HG02981 (cell line): ENCODE data around the gene ENDOU.

Experiments
- ATAC-seq: cut with Tn5 transposase; IDR thresholded peaks from one replicate; pipeline ENCODE4 v1.9.1; 2021; ENCODE audit warnings: mild to moderate bottlenecking, moderate library complexity; ENCODE audit not compliant: unreplicated experiment

ENDOU gene

GRCh38 chr12:47757840-47758583 lies 32.7 kb upstream of the ENDOU start:
- ATAC-seq, result no peak

GRCh38 chr12:47757364-47757839 lies 32.1 kb upstream of the ENDOU start:
- ATAC-seq, result no peak

- peak; percentile 60 for ATAC-seq
Measured at GRCh38 chr12:47755655-47756562, 30.6 kb upstream of the ENDOU start.

DNA sequence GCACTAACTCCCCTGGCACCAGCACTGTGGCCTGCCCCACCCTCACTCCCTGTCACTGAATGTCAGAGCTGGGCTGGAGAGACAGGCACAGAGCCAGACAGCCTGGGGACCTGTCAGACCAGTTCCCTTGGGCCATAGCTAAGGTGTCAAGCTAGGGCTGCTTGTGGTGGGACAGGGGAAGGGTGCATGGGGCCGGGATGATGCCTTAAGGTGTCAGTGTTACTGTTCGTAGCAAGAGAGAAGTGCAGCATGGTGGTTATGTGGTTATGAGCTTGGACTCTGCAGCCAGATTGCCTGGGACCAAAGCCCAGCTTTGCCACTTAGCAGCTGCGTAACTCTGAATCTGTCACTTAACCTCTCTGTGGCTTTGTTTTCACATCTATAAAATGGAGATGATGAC lies 29.6 kb upstream of the ENDOU start:
- ATAC-seq, result peak; percentile 28

DNA sequence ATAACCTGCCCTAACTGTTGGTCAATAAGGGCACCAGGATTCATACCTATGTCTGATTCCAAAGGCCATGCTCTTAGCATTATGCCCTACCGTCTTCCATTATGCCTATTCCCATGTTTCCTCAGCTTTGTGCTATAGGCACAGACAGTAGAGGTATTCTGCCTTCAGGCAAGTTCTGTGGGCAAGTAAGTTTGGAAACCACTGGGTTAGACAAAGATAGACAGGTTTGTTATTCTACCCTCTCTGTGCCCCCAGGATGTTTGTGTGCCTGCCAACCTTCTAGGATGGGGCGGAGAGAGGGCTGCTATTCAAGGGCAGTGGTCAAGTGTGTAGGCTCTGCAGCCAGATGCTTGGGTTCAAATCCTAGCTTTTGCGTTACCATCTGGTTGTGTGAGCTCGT lies 28.8 kb upstream of the ENDOU start:
- no peak for ATAC-seq

- no peak for ATAC-seq
Measured at GRCh38 chr12:47753021-47754001, 28.0 kb upstream of the ENDOU start.

DNA sequence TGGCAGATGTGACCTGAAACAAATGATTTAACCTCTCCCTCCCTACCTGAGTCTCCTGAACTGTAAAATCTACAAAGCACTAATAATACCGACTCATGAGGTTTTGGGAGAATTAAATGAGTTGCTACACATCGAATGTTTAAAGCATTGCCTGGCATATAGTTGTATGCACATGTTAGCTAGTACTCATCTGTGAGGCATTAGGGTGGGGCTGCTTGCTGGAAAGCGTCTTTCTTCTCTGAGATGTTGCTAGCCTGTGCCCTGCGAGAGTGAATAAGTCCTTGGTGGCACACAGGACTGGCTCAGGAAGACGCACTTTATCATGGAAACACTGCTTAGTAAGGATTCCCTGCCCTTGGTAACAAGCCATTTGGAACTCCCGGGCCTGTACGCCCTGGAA lies 27.3 kb upstream of the ENDOU start:
- no peak for ATAC-seq

GRCh38 chr12:47752121-47752520 lies 26.8 kb upstream of the ENDOU start:
- no peak for ATAC-seq

DNA sequence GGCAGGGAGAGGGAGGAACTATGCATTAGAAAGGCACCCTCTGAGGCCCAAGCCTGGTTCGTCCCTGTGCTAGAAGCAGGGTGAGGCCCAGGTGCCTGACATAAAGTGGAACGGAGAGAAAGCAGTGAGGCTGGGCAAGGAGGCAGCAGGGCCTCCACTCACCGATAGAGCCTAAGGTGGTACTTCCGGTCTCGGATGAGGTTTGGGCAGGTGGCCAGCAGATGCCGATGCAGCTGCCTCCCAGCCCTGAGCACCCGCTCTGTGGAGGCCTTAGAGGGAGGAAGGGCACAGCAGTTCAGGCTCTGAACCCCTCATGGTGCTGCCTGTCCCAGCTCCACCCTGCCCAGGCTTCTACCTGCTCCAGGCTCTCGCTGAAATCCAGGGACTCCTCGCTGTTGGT lies 26.3 kb upstream of the ENDOU start:
- no peak for ATAC-seq

GRCh38 chr12:47750916-47751470 lies 25.7 kb upstream of the ENDOU start:
- ATAC-seq, result no peak

- ATAC-seq, result no peak
Measured at GRCh38 chr12:47750229-47750798, 25.0 kb upstream of the ENDOU start.

GRCh38 chr12:47748899-47749298 lies 23.6 kb upstream of the ENDOU start:
- no peak for ATAC-seq

GRCh38 chr12:47748507-47748828 lies 23.2 kb upstream of the ENDOU start:
- no peak for ATAC-seq

DNA sequence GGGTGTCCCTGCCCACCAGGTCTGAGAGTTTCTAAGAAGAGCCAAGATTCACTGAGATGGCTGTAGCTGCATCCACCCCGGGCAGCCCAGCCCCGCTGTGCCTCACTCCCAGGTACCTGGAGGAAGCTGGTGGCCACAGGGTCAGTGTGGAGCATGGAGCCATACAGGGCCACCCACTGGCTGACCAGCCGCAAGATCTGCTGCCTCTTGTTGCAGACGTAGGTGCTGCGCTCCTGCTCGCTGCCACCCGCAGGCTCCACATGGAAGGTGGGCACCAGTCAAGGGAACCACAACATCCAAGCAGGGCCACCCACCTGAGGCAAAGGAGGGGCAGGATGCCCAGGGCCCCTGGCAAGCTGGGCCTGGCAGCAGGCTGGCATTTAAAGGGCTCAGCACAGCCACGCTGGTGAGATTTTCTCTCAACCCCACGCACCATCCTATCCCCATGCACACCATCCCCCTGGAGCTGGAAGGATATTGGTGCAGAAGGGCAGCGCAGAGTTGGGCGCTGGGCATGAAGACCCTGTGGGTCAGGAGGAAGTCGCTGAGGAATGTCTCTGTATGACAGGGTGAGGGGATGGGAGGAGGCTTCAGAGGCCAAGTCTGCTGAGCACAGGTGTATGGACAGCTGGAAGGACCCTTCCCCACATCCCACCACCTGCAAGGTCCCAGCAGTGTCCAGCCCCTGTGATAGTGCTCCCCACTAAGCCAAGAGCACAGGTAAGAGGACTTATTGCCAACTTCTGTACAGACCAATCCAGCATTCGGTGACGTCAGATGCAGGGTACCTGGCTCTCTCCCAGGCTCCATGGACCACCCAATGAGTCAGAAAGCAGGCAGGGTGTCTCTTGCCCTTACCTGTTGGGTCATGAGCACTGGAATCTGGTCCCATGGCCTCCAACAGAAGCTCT lies 22.6 kb upstream of the ENDOU start:
- no peak for ATAC-seq

- no peak for ATAC-seq
Measured at GRCh38 chr12:47747126-47747525, 21.8 kb upstream of the ENDOU start.

- no peak for ATAC-seq
Measured at GRCh38 chr12:47746523-47746922, 21.2 kb upstream of the ENDOU start.

GRCh38 chr12:47746073-47746472 lies 20.8 kb upstream of the ENDOU start:
- no peak for ATAC-seq

- no peak for ATAC-seq
Measured at GRCh38 chr12:47745485-47746041, 20.3 kb upstream of the ENDOU start.
